Neuronal stem cell (in vitro differentiated cells): ENCODE results near the gene GCLM.
"Not testable (repeated sequence)": the region's sequence is repeated elsewhere in the genome, so short reads cannot be mapped to it uniquely, and the experiment has no call there.

Source experiments
- DNase-seq: peaks from one replicate; pipeline ENCODE4 v3.0.0-alpha.2; 2013; ENCODE audit warnings: low spot score
- H2AFZ ChIP-seq: one replicate; pipeline ENCODE4 v1.6.1; 2013; ENCODE audit warnings: mild to moderate bottlenecking, low read length, inconsistent platforms
- H2AK5ac ChIP-seq: 2 replicates; pipeline ENCODE4 v1.6.1; 2013; ENCODE audit warnings: low read depth, mild to moderate bottlenecking, inconsistent platforms, low read length, moderate library complexity, mixed read lengths
- H2BK120ac ChIP-seq: 2 replicates; pipeline ENCODE4 v1.6.1; 2013; ENCODE audit warnings: low read depth, mild to moderate bottlenecking, inconsistent platforms, low read length, moderate library complexity, mixed read lengths
- H2BK12ac ChIP-seq: one replicate; pipeline ENCODE4 v1.6.1; 2013; ENCODE audit warnings: low read length, inconsistent platforms
- H2BK15ac ChIP-seq: 2 replicates; pipeline ENCODE4 v1.6.1; 2013; ENCODE audit warnings: mild to moderate bottlenecking, low read length, inconsistent platforms, mixed read lengths
- H2BK5ac ChIP-seq: one replicate; pipeline ENCODE4 v1.6.1; 2013; ENCODE audit warnings: inconsistent platforms, mild to moderate bottlenecking, low read length, moderate library complexity
- H3K14ac ChIP-seq: one replicate; pipeline ENCODE4 v1.6.1; 2013; ENCODE audit warnings: low read length, inconsistent platforms
- H3K18ac ChIP-seq: 2 replicates; pipeline ENCODE4 v1.6.1; 2013; ENCODE audit warnings: low read length, inconsistent platforms
- H3K23ac ChIP-seq: 2 replicates; pipeline ENCODE4 v1.6.1; 2013; ENCODE audit warnings: low read depth, mild to moderate bottlenecking, mixed read lengths, low read length, inconsistent platforms; ENCODE audit not compliant: poor library complexity
- H3K27ac ChIP-seq: replicated peaks from 3 replicates; pipeline ENCODE4 v1.5.1; 2013; ENCODE audit warnings: low read length, inconsistent platforms
- H3K27me3 ChIP-seq, 3 experiments: 2 replicates each; pipeline ENCODE4 v1.6.1; 2013; ENCODE audit warnings: low read length in 3 of 3, mild to moderate bottlenecking in 2 of 3, inconsistent platforms in 1 of 3, low read depth in 1 of 3, mixed read lengths in 1 of 3, moderate library complexity in 1 of 3; ENCODE audit not compliant: control insufficient read depth in 3 of 3, insufficient read depth in 3 of 3
- H3K36me3 ChIP-seq, 2 donors: replicated peaks in 1 of 2; 2 replicates each; pipeline ENCODE4 v1.6.1; 2013; ENCODE audit warnings: low read length in 2 of 2; ENCODE audit not compliant: control insufficient read depth in 2 of 2, insufficient read depth in 2 of 2
- H3K4ac ChIP-seq: 2 replicates; pipeline ENCODE4 v1.6.1; 2013; ENCODE audit warnings: inconsistent platforms, mild to moderate bottlenecking, low read length, moderate library complexity
- H3K4me1 ChIP-seq, 2 donors: 1 replicate in 1 of 2; 2 replicates in 1 of 2; pipeline ENCODE4 v1.6.1; 2013; ENCODE audit warnings: low read length in 2 of 2, low read depth in 1 of 2; ENCODE audit not compliant: control insufficient read depth in 2 of 2, insufficient read depth in 1 of 2
- H3K4me2 ChIP-seq: one replicate; pipeline ENCODE4 v1.6.1; 2013; ENCODE audit warnings: mild to moderate bottlenecking, low read length, inconsistent platforms; ENCODE audit not compliant: insufficient read depth, poor library complexity, severe bottlenecking
- H3K4me3 ChIP-seq, 2 donors: 2 replicates each; pipeline ENCODE4 v1.5.1; 2013; ENCODE audit warnings: low read length in 2 of 2, mild to moderate bottlenecking in 2 of 2, inconsistent platforms in 1 of 2, moderate library complexity in 1 of 2
- H3K79me1 ChIP-seq: one replicate; pipeline ENCODE4 v1.6.1; 2013; ENCODE audit warnings: low read depth, mild to moderate bottlenecking, inconsistent platforms, low read length, moderate library complexity
- H3K9ac ChIP-seq: one replicate; pipeline ENCODE4 v1.6.1; 2013; ENCODE audit warnings: mild to moderate bottlenecking, low read depth, low read length, inconsistent platforms; ENCODE audit not compliant: poor library complexity
- H3K9me3 ChIP-seq, 2 donors: replicated peaks in 1 of 2; 2 replicates each; pipeline versions ENCODE3 to v1.6.1; 2013; ENCODE audit warnings: low read length in 2 of 2, mild to moderate bottlenecking in 2 of 2, inconsistent platforms in 1 of 2, low read depth in 1 of 2, mixed read lengths in 1 of 2, moderate library complexity in 1 of 2; ENCODE audit not compliant: control insufficient read depth in 2 of 2, insufficient read depth in 1 of 2
- H4K8ac ChIP-seq: one replicate; pipeline ENCODE4 v1.6.1; 2013; ENCODE audit warnings: low read depth, mild to moderate bottlenecking, inconsistent platforms, low read length, moderate library complexity
- H4K91ac ChIP-seq: one replicate; pipeline ENCODE4 v1.6.1; 2013; ENCODE audit warnings: low read length, low read depth, mild to moderate bottlenecking, inconsistent platforms; ENCODE audit not compliant: poor library complexity
- WGBS, 2 donors: extraction: QIAGEN DNeasy Blood & Tissue Kit; methylation state at CpG; one replicate each; pipeline ENCODE4 v1.1.7; 2013; ENCODE audit warnings: missing lambda C conversion rate in 2 of 2, mixed read lengths in 1 of 2; ENCODE audit not compliant: insufficient read length in 2 of 2, insufficient replicate concordance in 1 of 2; ENCODE audit errors: extremely low coverage in 2 of 2; 5-methylcytosine and 5-hydroxymethylcytosine counted together

The GCLM gene

GRCh38 chr1:93874025-93874651 is 35.1 kb downstream of the GCLM start:
- no peak overlapping the region for H2BK5ac ChIP-seq
- peaks cover 36 to 88% of the 10 kb centered on the region in 2 donors for H3K36me3 ChIP-seq
- H3K18ac ChIP-seq = no peak overlapping the region
- H4K8ac ChIP-seq = no peak overlapping the region
- peaks cover 4% of the 10 kb centered on the region for H3K79me1 ChIP-seq
- DNase-seq = peak; percentile 12
- H3K4me3 ChIP-seq = no peak overlapping the region
- H2BK15ac ChIP-seq = no peak overlapping the region
- no peak overlapping the region for H2BK120ac ChIP-seq
- no CpG with 5 or more reads among the region's 3 CpGs for WGBS, 2 donors
- H3K4me2 ChIP-seq = no peak overlapping the region
- H3K23ac ChIP-seq = no peak overlapping the region
- no peak overlapping the region for H2AFZ ChIP-seq
- no peak overlapping the region for H3K4ac ChIP-seq
- peaks cover 0 to 1% of the 10 kb centered on the region in 2 donors for H3K4me1 ChIP-seq
- H3K9ac ChIP-seq = no peak overlapping the region
- no peak overlapping the region for H2AK5ac ChIP-seq
- no peak overlapping the region for H4K91ac ChIP-seq
- H3K27ac ChIP-seq = no peak overlapping the region
- no peak overlapping the region for H3K14ac ChIP-seq
- H3K9me3 ChIP-seq = no peaks in the 10 kb centered on the region
- H2BK12ac ChIP-seq = no peak overlapping the region
- H3K27me3 ChIP-seq = no peaks in the 10 kb centered on the region

GRCh38 chr1:93871366-93871765 is 37.9 kb downstream of the GCLM start:
- WGBS, 2 donors = no CpG with 5 or more reads among the region's 4 CpGs
- Histone ChIP-seq H4K91ac (no peak overlapping the region), H3K36me3 (peaks cover 30 to 92% of the 10 kb centered on the region in 2 donors), H3K27me3 (no peaks in the 10 kb centered on the region), H3K18ac (no peak overlapping the region), H2BK12ac (no peak overlapping the region), H3K4me1 (no peaks in the 10 kb centered on the region), H3K4me3 (no peak overlapping the region), H2BK15ac (no peak overlapping the region), H3K23ac (no peak overlapping the region), H3K9ac (no peak overlapping the region), H3K27ac (no peak overlapping the region), H3K4ac (no peak overlapping the region), H3K4me2 (no peak overlapping the region), H4K8ac (no peak overlapping the region), H2AFZ (no peak overlapping the region), H3K79me1 (no peaks in the 10 kb centered on the region), H2BK5ac (no peak overlapping the region), H3K9me3 (no peaks in the 10 kb centered on the region), H3K14ac (no peak overlapping the region), H2AK5ac (no peak overlapping the region), H2BK120ac (no peak overlapping the region)
- no peak for DNase-seq

- Histone ChIP-seq H3K27ac (no peak overlapping the region), H2BK120ac (no peak overlapping the region), H2AK5ac (no peak overlapping the region), H3K4ac (no peak overlapping the region), H3K36me3 (peaks cover 25 to 75% of the 10 kb centered on the region in 2 donors), H3K18ac (no peak overlapping the region), H2BK15ac (no peak overlapping the region), H3K4me3 (no peak overlapping the region), H4K91ac (no peak overlapping the region), H3K27me3 (no peaks in the 10 kb centered on the region), H3K4me1 (no peaks in the 10 kb centered on the region), H4K8ac (no peak overlapping the region), H3K9me3 (no peaks in the 10 kb centered on the region), H3K4me2 (no peak overlapping the region), H2BK5ac (no peak overlapping the region), H2BK12ac (no peak overlapping the region), H3K14ac (no peak overlapping the region), H3K9ac (no peak overlapping the region), H3K79me1 (no peaks in the 10 kb centered on the region), H3K23ac (no peak overlapping the region), H2AFZ (no peak overlapping the region)
- no CpG with 5 or more reads among the region's 5 CpGs for WGBS, 2 donors
- DNase-seq = no peak
Observed at GRCh38 chr1:93869653-93870052, 39.6 kb downstream of the GCLM start.

- H4K8ac ChIP-seq, H2BK120ac ChIP-seq, H3K14ac ChIP-seq, H2AFZ ChIP-seq, H3K18ac ChIP-seq, H3K79me1 ChIP-seq, H2AK5ac ChIP-seq, H2BK12ac ChIP-seq, H4K91ac ChIP-seq, H2BK5ac ChIP-seq, H3K9me3 ChIP-seq, H3K4me1 ChIP-seq, H2BK15ac ChIP-seq, H3K27ac ChIP-seq, H3K4me3 ChIP-seq, H3K23ac ChIP-seq, H3K4ac ChIP-seq, H3K9ac ChIP-seq, H3K4me2 ChIP-seq, DNase-seq, H3K27me3 ChIP-seq: not testable (repeated sequence)
- peaks cover 19 to 63% of the 10 kb centered on the region in 2 donors for H3K36me3 ChIP-seq
- WGBS, 2 donors = no CpG with 5 or more reads among the region's 1 CpG
Observed at GRCh38 chr1:93868492-93868891, 40.7 kb downstream of the GCLM start.
